Activated CD4-positive, CD25-positive, alpha-beta regulatory T cell (primary cell): ENCODE results near the gene PSTK.

ENCODE experiments used
- DNase-seq, 4 experiments: peaks; one replicate each; lab custom pipeline; 2025; lab: John Stamatoyannopoulos, UW

PSTK gene, protein sequence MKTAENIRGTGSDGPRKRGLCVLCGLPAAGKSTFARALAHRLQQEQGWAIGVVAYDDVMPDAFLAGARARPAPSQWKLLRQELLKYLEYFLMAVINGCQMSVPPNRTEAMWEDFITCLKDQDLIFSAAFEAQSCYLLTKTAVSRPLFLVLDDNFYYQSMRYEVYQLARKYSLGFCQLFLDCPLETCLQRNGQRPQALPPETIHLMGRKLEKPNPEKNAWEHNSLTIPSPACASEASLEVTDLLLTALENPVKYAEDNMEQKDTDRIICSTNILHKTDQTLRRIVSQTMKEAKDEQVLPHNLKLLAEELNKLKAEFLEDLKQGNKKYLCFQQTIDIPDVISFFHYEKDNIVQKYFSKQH

DNA sequence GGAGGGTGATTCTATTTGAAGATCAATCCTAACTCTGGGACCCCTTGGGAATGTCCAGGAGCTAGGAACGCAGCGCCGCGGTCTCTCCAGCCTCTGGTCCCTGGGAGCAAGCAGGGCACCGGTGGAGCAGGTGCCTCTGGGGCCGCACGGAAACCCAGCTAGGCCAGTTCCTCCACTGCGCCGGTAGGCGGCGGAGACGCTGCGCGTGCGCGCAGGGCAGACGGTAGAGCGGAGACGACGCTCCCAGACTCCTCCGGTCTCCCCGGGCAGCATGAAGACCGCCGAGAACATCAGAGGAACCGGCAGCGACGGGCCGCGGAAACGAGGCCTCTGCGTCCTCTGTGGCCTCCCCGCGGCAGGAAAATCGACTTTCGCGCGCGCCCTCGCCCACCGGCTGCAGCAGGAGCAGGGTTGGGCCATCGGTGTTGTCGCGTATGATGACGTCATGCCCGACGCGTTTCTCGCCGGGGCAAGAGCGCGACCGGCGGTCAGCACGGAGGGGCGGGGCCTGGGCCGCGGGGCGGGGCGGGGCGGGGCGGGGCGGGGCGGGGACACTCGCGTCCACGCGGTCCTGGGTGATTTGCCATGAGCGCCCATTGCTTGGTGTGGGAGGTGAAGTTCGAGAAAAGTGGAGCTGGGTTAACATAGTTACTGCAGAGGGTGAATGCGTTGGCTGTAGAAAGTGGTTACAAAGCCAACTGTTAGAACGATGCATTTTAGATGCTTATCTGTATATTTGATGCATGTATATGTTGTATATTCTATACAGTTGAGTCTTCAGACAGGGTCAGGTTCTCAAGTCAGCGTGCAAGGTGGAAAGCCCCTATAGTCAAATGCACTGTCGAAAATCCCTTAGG, at the start of gene PSTK:
PSTK (plus strand) TSS at position 193 of the 857 bp plus-strand sequence; CDS start at position 272, 79 bp downstream.
- DNase-seq = peak; percentile 71 to 82 (median 76)

- no peak for DNase-seq
These were observed 48.9 kb upstream of the PSTK start for GRCh38 chr10:122931088-122931906.

DNA sequence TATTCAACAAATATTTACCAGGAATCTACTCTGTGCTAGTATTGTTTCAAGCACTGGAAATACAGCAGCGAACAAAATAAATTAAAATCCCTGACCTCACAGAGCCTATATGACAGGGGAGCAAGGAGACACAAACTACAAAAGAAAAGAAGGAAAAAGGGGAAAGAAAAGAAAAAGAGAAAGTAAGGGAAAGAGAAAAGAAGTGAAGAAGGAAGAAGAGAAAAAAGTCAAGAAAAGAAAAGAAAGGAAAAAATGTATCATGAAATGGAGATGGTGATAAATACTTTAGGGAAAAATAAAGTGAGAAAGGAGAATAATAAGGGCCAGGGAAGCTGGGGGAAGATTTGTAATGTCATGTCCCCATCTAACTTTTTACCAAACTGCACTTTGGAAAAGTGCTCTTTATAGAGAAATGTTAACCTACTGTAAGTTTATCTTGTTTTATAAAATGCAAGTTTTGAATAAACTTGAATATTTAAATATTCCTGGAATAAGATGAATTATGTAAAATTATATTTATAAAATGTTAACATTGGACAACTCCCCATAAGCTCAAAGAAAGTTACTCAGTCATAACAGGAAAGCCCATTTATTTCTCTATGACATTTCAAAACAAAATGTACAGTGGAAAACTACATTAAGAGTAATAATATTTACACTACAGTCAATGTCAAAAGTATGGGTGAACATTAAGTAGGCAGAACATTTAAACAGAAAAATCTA, 40.9 kb upstream of the PSTK start:
- DNase-seq = no peak

GRCh38 chr10:122939856-122940543, 40.2 kb upstream of the PSTK start:
- DNase-seq = no peak

GRCh38 chr10:122949296-122949695, 30.9 kb upstream of the PSTK start:
- DNase-seq = no peak

DNA sequence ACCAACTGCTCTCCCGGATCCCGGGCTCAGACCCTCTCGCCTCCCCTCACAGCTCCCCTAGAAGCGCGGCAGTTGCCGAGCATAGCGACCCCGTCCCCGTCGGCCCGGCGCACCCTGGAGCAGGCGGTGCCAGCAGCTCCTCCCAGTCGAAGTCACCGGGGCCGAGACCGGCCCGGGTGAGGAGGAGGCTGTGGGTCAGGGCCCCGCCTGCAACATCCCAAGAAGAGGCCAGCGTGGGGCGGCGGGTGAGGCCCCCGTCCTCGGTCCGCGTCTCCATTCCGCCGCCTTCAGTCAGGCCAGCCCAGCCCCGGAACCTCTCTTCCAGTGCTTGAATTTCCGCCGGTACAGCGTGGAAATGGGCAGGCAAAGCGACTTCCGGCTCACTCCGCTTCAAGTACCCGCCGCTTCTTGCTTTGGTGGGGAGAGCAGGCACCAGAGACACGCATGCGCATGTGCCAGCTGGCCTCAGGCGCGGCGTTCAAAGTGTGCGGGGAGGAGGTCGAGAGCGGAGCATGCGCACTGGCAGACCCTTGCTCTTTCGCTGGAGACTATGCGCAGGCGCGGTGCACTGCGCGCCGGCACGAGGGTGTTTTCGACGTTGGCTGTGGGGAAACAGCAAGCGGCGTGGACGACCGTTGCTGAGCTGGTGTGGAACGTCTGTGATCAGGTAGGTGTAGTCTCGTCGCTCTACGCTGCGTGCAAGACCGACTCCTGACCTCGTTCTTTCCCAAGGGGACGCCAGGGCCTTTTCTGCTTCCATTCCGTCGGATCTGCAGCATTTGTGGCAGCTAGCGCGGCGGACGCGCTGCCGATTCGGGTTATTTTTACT, 26.1 kb upstream of the PSTK start, which contains the start of gene C10orf88:
C10orf88 (minus strand) TSS at position 326 of the 829 bp plus-strand sequence; CDS start at position 277, 49 bp downstream.
- peak; percentile 92 to 95 (median 94) for DNase-seq

DNA sequence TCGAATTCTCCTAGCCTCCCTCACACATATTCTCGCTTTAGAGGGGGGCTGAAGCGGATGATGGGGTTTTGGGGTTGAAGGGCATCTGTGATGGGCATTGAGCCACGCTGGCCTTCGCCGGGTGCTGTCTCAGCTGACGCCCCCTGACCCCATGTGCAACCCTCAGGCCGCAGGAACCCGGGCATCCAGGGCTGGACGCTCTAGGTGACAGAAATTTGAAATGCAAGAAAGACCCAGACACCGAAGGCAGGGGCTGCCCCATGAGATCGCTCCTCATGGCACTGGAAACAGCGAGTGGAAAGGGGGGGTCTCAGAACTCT, 25.5 kb upstream of the PSTK start:
- DNase-seq = no peak

DNA sequence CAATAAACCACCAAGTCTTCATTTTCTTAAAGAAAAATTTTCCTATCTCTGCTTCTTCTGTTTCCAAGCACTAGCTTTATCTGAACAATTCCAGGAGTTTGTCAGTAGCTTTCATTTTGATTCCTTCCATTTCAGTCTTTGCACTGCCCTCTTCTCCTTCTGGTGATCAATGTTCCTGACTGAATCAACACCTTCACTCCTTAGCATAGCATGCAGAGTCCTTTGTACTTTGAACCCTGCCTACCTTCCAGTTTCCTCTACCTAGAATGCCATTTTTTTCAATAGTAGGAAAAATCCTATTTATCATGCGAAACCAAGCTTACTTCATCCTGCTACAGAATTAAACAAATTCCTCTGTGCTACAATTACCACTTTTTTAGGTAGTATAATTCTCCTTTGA, 24.3 kb upstream of the PSTK start:
- no peak for DNase-seq

DNA sequence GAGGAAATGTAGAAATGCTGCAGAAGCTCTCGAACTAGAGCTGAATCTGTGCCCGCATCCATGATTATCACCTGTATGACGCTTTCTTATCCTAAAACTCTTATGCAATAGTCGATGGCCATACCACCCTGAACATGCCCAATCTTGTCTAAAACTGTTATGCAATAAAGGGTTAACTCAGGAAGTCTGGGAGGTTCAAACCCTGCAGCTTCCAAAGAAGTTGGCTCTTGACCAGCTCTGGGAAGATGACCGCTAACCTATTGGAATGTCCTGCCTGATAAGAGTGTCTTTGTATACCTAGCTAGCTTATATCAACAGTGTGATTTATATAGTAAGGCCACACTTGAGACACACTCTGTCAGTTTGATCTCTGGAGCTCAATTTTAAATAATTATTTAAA, 22.7 kb upstream of the PSTK start:
- no peak for DNase-seq

GRCh38 chr10:122962405-122962804, 17.8 kb upstream of the PSTK start:
- DNase-seq = no peak

- DNase-seq = no peak
These were observed 13.3 kb upstream of the PSTK start for GRCh38 chr10:122966879-122967278.

DNA sequence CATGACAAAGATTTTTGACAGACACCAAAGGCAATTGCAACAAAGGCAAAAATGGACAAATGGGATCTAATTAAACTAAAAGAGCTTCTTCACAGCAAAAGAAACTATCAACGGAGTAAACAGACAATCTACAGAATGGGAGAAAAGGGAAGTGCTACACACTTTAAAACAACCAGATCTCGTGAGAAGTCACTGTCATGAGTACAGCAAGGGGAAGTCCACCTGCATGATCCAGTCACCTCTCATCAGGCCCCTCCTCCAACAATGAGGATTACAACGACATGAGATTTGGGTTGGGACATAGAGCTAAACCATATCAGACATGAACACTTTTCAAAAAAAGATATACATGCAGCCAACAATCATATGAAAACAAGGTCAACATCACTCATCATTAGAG, 11.5 kb upstream of the PSTK start:
- DNase-seq = no peak

GRCh38 chr10:122974023-122974422, 6.2 kb upstream of the PSTK start:
- DNase-seq = no peak

GRCh38 chr10:122974543-122975064, 5.6 kb upstream of the PSTK start:
- DNase-seq = no peak

DNA sequence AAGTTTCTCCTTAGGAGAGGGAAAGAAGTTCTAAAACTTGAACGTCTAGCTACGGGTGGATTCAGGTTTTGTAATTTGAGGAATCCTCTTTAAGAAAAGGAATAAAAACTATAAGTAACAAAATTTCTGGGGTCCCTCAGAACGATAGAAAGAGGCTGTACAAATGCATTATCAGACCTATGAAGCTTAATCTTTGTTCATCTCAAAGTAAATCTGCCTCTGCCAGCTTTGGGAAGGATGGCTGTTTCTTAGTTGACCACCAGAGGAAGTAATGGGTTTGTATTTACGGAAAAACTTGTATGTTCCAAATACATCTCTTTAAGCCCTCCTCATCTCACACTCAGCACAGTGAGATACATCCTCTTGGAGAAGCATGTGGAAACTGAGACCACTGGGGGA, 864 bp downstream of the PSTK start:
- DNase-seq = no peak

GRCh38 chr10:122983898-122984297, 3.7 kb downstream of the PSTK start:
- DNase-seq = no peak

- DNase-seq = no peak
These were observed 4.5 kb downstream of the PSTK start for GRCh38 chr10:122984708-122985107.

- DNase-seq = no peak
These were observed 6.1 kb downstream of the PSTK start for GRCh38 chr10:122986335-122986734.

DNA sequence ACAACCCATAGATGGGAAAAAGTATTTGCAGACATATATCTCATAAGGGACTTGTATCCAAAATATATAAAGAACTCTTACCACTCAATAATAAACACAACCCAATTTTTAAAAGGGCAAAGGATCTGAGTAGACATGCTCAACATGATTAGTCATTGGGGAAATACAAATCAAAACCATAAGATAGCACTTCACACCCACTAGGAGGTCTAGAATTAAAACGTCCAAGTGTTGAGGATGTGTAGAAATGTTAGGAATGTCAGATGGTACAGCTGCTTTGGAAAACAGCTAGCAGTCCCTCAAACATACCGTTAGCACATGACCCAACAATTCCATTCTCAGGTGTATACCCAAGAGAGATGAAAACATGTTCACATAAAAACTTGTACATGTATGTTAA, 8.3 kb downstream of the PSTK start:
- no peak for DNase-seq

DNA sequence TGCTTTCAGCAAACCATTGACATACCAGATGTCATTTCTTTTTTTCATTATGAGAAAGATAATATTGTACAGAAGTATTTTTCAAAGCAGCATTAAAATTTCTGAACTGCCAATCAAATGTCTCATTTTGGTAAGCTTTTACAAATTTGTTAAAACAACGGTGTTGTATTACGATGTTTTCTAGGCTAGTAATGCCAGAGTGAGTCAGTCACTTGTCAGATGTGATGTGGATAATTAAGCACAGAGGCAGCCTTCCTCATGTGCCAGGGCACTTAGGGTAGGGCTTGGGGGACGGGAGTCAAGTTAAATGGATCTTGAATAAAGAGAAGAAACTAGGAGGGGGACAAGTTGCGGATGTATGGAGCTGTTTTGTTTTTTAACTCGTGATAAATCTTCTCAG, 10.1 kb downstream of the PSTK start:
- no peak for DNase-seq
